ENCODE measurements around the gene PTGDR2. TPM values are rescaled to one million over a fixed set of nuclear protein-coding genes. Genes with fewer than 3 reads are reported as not detected.

The PTGDR2 gene
- total and polyA plus RNA-seq, 9 of the 15 experiments (the other 6 are each of a cell fraction or from before 2014, with no cell fraction given): 0.51 to 2.6 (median 1.6) TPM

DNA sequence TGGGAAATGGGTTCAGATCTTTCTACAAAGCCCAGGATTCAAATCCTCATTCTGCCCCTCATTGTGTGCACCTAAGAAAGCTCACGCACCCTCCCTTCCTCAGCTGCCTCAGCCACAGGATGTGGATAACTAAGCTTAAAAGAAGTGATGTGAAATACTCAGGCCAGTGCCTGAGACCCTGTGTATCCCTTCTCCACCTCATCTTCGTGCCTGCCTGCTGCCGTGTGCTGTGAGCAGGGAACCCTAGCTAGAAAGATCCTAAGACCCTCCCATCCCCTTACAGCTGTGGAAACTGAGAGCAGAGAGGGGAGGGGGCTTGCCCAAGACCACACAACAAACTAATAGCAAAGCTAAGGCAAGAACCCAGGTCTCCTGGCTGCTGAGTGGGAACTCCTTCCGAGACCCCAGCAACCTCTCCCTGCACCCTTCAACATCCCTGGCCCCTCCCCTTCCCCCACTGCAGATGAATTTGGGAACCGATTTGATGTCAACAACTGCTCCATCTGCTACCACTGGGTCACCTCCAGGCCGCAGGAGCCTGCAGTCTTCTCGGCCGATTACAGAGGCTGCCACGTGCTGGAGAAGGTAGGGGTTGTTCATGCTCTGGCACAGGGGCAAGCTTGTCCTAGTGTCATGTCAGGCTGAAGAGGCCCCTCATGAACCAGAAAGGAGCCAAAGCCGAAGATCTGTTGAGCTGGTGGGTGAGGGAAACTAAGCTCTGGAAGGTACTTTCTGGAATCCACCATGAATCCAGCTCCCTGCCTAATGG lies 13.1 kb upstream of the PTGDR2 start:
- no peak overlapping the region for H2AFZ ChIP-seq (ENCODE audit: low read depth, low read length)
- peaks cover 22 to 34% of the 10 kb centered on the region in 2 experiments for H3K4me1 ChIP-seq (replicated peaks in 1 of 2; ENCODE audit: control insufficient read depth in 2 of 2, insufficient read depth in 2 of 2, low read length in 2 of 2)
- ATAC-seq (no peak), DNase-seq (ENCODE audit: extremely low read depth in 1 of 4, low spot score in 3 of 4) (no peak), FAIRE-seq (no peak)
- intact Hi-C loops (cut with micrococcal nuclease): no loop called here
- CTCF ChIA-PET (ENCODE audit: low intra/inter-chr PET ratio): no interaction called here
- no TSS peak for BruUV-seq (replicated peaks)
- 43% methylated on average over 10 of the region's 10 CpGs for WGBS (ENCODE audit: insufficient coverage, low coverage, missing lambda C conversion rate)
- TF ChIP-seq ZNF584 (CRISPR knock-in tag; IDR thresholded peaks at IDR 0.05; ENCODE audit: low read depth) (no peak), JUN (IDR thresholded peaks at IDR 0.05; ENCODE audit: borderline replicate concordance, low read depth, low read length) (no peak), JUN (CRISPR knock-in tag; IDR thresholded peaks at IDR 0.05; ENCODE audit: borderline replicate concordance) (no peak), MYC (IDR thresholded peaks at IDR 0.05; ENCODE audit: low read depth, low read length) (no peak), MYC (CRISPR knock-in tag; IDR thresholded peaks at IDR 0.05; ENCODE audit: borderline replicate concordance, low read depth) (no peak), NFRKB (IDR thresholded peaks at IDR 0.05; ENCODE audit: low read depth) (no peak)
- H4K20me1 ChIP-seq (replicated peaks; ENCODE audit: control insufficient read depth, insufficient read depth, low read length): no peaks in the 10 kb centered on the region; the same call in 1 of the 2 replicates
- H3K79me2 ChIP-seq (ENCODE audit: control insufficient read depth, insufficient read depth, low read length): no peaks in the 10 kb centered on the region
- H3K4me3 ChIP-seq: no peak overlapping the region
- no peak overlapping the region; a peak in 1 of 4 replicates for H3K9ac ChIP-seq (ENCODE audit: insufficient read depth in 1 of 2, low read depth in 2 of 2, low read length in 2 of 2)
- no peaks in the 10 kb centered on the region for H3K9me1 ChIP-seq (ENCODE audit: control insufficient read depth, insufficient read depth, low read length)
- H3K27me3 ChIP-seq (ENCODE audit: control insufficient read depth in 2 of 2, insufficient read depth in 2 of 2, low read length in 2 of 2): no peaks in the 10 kb centered on the region
- H3K9me3 ChIP-seq (replicated peaks; ENCODE audit: control insufficient read depth, insufficient read depth, low read depth, low read length): no peaks in the 10 kb centered on the region
- POLR2A ChIA-PET: interaction anchor here (0.6 to 1.2 kb wide), 4 partner anchors 13 to 257 kb away, joined by 3 read pairs; partner anchors contain the start of gene PTGDR2
- H3K4me2 ChIP-seq (ENCODE audit: insufficient read depth, low read length): no peak overlapping the region
- in situ Hi-C loops (cut with MboI): no loop called here
- no peak overlapping the region for H3K27ac ChIP-seq (ENCODE audit: extremely low read depth, low read depth, low read length)
- no peaks in the 10 kb centered on the region for H3K36me3 ChIP-seq (ENCODE audit: control insufficient read depth, insufficient read depth, low read length)

Measured in K562 (cell line).